ENCODE measurements around the gene TPCN2. TPM values are rescaled to one million over a fixed set of nuclear protein-coding genes. Genes with fewer than 3 reads are reported as not detected.

Gene TPCN2
- total RNA-seq, 1 donor from 2014 or later, result 36.2 TPM

DNA sequence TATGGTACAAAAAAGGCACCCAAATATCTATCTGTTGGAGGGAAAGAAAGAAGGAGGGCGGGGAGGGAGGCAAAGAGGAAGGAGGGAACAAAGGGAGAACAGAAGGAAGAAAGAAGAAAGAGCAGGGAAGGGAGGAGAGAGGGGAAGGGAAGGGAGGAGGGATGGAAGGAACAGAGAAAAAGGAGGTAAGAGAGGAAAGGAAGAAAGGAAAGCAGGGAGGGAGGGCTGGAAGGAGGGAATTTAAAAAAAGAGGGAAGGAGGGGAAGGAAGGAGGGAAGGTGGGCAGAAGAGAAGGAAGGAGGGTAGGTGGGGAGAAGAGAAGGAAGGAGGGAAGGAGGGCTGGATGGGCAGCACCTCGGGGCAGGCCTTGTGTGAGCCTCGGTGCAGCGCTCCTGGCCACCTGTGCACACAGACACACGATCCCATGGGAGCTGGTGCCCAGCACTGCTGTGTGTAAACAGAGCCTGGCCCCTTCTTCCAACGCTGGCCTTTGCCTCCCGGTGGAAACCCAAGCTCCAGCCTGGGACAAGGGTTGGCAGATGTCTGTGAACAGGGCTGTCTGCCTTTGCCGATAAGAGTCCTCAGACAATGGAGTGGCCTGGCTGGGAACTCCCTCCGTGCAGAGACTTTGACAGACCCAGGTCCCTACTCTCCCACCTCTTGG lies 130.2 kb downstream of the TPCN2 start:
- intact Hi-C loops (cut with DNase I), result no loop called here
- DNase-seq (ENCODE audit: low spot score) (no peak), ATAC-seq (no peak)

DNA sequence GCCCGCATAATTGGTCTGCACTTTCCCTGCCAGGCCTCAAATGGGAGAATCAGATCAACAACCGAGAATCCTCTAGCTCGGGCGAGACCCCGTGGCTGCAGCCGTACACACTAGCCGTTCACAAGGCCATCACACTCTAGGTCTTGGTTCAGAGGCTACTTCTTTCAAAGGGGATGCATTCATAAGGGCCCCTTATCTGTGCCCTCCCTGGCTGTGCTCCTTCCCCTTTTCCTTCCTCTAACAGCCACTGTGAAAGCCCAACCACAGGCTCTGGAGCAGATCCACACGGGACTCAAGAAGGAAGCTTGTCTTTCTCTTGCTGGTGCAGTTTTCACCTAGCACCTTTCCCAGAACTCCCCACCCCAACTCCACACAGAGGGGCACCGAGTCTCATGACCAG lies 131.5 kb downstream of the TPCN2 start:
- no peak for ATAC-seq
- intact Hi-C loops (cut with DNase I), result no loop called here
- no peak for DNase-seq (ENCODE audit: low spot score)

DNA sequence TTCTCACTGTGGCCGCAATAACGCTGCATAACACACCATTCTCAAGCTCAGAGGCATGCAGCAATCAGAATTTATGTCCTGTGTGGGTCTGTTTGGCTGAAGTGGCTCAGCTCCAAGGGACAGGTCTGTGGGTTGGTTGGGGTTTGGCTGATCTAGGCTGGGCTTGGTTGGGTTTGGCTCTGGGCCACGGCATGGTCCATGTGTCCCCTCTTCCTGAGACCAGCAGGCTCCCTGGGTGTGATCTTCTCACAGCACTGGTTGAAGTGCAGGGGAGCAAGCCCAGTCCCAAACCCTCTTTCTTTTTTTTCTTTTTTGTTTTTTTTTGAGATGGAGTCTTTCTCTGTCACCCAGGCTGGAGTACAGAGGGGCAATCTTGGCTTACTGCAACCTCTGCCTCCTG lies 132.0 kb downstream of the TPCN2 start:
- ATAC-seq (no peak), DNase-seq (ENCODE audit: low spot score) (no peak)
- intact Hi-C loops (cut with DNase I), result no loop called here

- DNase-seq (ENCODE audit: low spot score) (no peak), ATAC-seq (no peak)
- intact Hi-C loops (cut with DNase I), result no loop called here
Measured at GRCh38 chr11:69183613-69184012, 134.9 kb downstream of the TPCN2 start.

Small RNA genes within 50 kb of the gene (microRNA-seq; reads per million reads assigned to microRNA genes)
- not detected for gene MIR3164

Other genes starting within 250 kb of the TPCN2 start
- gene CPT1A, start 207.0 kb upstream of the TPCN2 start, total RNA-seq, result 55.9 TPM
- gene MRPL21, start 145.1 kb upstream of the TPCN2 start, total RNA-seq, result 30.7 TPM
- gene IGHMBP2, start 145.0 kb upstream of the TPCN2 start, total RNA-seq, result 27.0 TPM
- gene MRGPRD, start 67.9 kb upstream of the TPCN2 start, total RNA-seq, result not detected
- 39.5 TPM for gene MRGPRF, start 35.7 kb upstream of the TPCN2 start, total RNA-seq
- gene SMIM38, start 107.0 kb downstream of the TPCN2 start, total RNA-seq, result 2.2 TPM
- gene MYEOV, start 245.2 kb downstream of the TPCN2 start, total RNA-seq, result 1.2 TPM

Data from sciatic nerve (tissue), 2 donors.